ENCODE measurements around the gene KDM5C.

DNA sequence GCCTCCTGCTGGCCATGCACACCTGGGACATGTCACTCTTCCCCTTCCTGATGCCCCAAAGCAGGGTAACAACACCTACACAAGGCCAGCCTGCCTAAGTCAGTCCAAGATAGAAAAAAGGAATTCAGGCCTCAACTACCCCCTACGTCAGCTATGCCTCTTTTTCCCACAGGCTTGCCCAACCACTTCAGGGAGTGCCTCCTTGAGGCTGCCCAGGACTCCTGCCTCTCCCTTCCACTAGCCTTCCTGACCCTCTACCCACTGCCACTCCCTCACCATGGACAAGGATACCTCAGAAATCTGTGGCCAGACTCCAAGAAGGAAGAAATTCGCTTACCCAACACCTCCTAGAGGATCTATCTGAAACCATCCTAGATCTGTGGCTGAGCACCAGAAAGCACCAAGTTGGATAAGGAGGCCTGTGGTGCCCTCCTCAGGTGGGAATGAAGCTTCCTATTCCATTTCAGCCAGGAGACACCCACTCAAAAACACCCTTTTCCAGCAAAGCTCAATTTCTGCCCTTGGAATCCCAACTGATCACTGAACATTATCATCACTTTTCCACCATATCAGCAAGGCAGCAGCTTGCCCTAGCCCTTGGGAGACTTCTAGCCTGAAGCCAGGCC lies 1.8 kb downstream of the KDM5C start:
- TF ChIP-seq POLR2A (IDR thresholded peaks at IDR 0.05) (no peak), CTCF (IDR thresholded peaks at IDR 0.05) (no peak)
